Gastrocnemius medialis (tissue), 4 donors: Measurements from ENCODE around the gene SLC35D3. TPM values are rescaled to one million over a fixed set of nuclear protein-coding genes. Genes with fewer than 3 reads are reported as not detected.
A peak's percentile ranks its signal among the peaks of the same experiment; 100 is the strongest.

Experiments
- ATAC-seq, 2 donors: fragments of 150-250 bp; one replicate each; pipeline ENCODE4 v1.9.1; 2016
- DNase-seq, 2 donors: peaks; one replicate each; pipeline ENCODE4 v3.0.0-alpha.2; 2019
- H3K27ac ChIP-seq, 4 donors: fragments of 200-600 bp; sonication (generic); 1 replicate in 1 of 4; 2 replicates in 3 of 4; pipeline ENCODE4 v1.5.1; 2016 to 2018; ENCODE audit warnings: mild to moderate bottlenecking in 2 of 4, moderate library complexity in 1 of 4
- H3K27me3 ChIP-seq, 3 donors: fragments of 200-600 bp; sonication (generic) in 2 of 3; 1 replicate in 1 of 3; 2 replicates in 2 of 3; pipeline versions ENCODE4 v1.5.1 to v1.6.0; 2016 to 2019; ENCODE audit warnings: mild to moderate bottlenecking in 1 of 3, moderate library complexity in 1 of 3
- H3K36me3 ChIP-seq, 2 donors: fragments of 200-600 bp; sonication (generic) in 1 of 2; one replicate each; pipeline ENCODE4 v1.5.1; 2017 to 2018
- H3K4me1 ChIP-seq, 2 donors: fragments of 200-600 bp; sonication (generic) in 1 of 2; one replicate each; pipeline ENCODE4 v1.5.1; 2016 to 2017; ENCODE audit warnings: mild to moderate bottlenecking in 2 of 2
- H3K4me3 ChIP-seq, 4 donors: fragments of 200-600 bp; sonication (generic) in 3 of 4; 1 replicate in 1 of 4; 2 replicates in 3 of 4; pipeline ENCODE4 v1.5.1; 2016 to 2019; ENCODE audit warnings: mild to moderate bottlenecking in 2 of 4
- H3K9me3 ChIP-seq, 3 donors: fragments of 200-600 bp; sonication (generic) in 2 of 3; 1 replicate in 1 of 3; 2 replicates in 2 of 3; pipeline ENCODE4 v1.5.1; 2016 to 2019
- CTCF ChIP-seq, 5 experiments: fragments of 450-650 bp in 3 of 5; fragments of 200-600 bp in 2 of 5; sonication (generic) in 2 of 5; IDR thresholded peaks in 4 of 5; conservative IDR thresholded peaks in 1 of 5; 1 replicate in 4 of 5; 2 replicates in 1 of 5; pipeline ENCODE4 v1.5.1; 2016 to 2019; ENCODE audit warnings: antibody characterized with exemption in 5 of 5, mild to moderate bottlenecking in 3 of 5, moderate library complexity in 3 of 5
- POLR2A ChIP-seq, 2 donors: fragments of 450-650 bp; IDR thresholded peaks; one replicate each; pipeline ENCODE4 v1.6.1; 2017; ENCODE audit warnings: antibody characterized with exemption in 2 of 2, mild to moderate bottlenecking in 2 of 2, moderate library complexity in 2 of 2
- in situ Hi-C, 4 donors: fragments of 200-750 bp; cut with MboI; loops; one replicate each; pipeline versions ENCODE4 v1.15.0 to v1.8.0; 2017; ENCODE audit warnings: low sequenced_read_pairs in 4 of 4
- intact Hi-C: fragments of 100-400 bp; cut with DNase I; formaldehyde crosslinking; loops from one replicate; pipeline ENCODE4 v1.15.1; 2023; ENCODE audit warnings: low total_unique reads
- total RNA-seq, 4 donors: library from RNA; depleted of rRNA; stranded (reverse); fragments of >200 nt; gene quantifications; one replicate each; pipeline versions ENCODE4 v1.1.0 to v1.2.3, GENCODE V29; 2016

The SLC35D3 gene
- total RNA-seq, 4 donors from 2014 or later: not detected

GRCh38 chr6:136914947-136915346, 7.2 kb upstream of the SLC35D3 start:
- H3K4me1 ChIP-seq: no peaks in the 10 kb centered on the region
- TF ChIP-seq POLR2A (IDR thresholded peaks at IDR 0.05): no peak
- no peak for TF ChIP-seq CTCF (IDR thresholded peaks at IDR 0.05 in 4 of 5, conservative IDR thresholded peaks at IDR 0.05 in 1 of 5)
- H3K9me3 ChIP-seq: no peaks in the 10 kb centered on the region
- ATAC-seq (no peak), DNase-seq (no peak)
- H3K36me3 ChIP-seq: peaks cover 0 to 15% of the 10 kb centered on the region in 2 donors
- peaks cover 7 to 32% (median 11%) of the 10 kb centered on the region in 3 donors for H3K27me3 ChIP-seq
- H3K4me3 ChIP-seq: no peak overlapping the region
- intact Hi-C loops: no loop called here
- in situ Hi-C loops: no loop called here
- H3K27ac ChIP-seq: no peak overlapping the region

GRCh38 chr6:136918706-136919105, 3.4 kb upstream of the SLC35D3 start:
- no peak for TF ChIP-seq POLR2A (IDR thresholded peaks at IDR 0.05)
- TF ChIP-seq CTCF (IDR thresholded peaks at IDR 0.05 in 4 of 5, conservative IDR thresholded peaks at IDR 0.05 in 1 of 5): no peak
- ATAC-seq: no peak
- DNase-seq: no peak
- in situ Hi-C loops (no loop called here), intact Hi-C loops (no loop called here)
- Histone ChIP-seq H3K9me3 (no peaks in the 10 kb centered on the region), H3K27ac (no peak overlapping the region), H3K27me3 (peaks cover 43 to 66% (median 45%) of the 10 kb centered on the region in 3 donors), H3K36me3 (peaks cover 0 to 15% of the 10 kb centered on the region in 2 donors), H3K4me3 (no peak overlapping the region), H3K4me1 (peaks cover 8 to 29% of the 10 kb centered on the region in 2 donors)

DNA sequence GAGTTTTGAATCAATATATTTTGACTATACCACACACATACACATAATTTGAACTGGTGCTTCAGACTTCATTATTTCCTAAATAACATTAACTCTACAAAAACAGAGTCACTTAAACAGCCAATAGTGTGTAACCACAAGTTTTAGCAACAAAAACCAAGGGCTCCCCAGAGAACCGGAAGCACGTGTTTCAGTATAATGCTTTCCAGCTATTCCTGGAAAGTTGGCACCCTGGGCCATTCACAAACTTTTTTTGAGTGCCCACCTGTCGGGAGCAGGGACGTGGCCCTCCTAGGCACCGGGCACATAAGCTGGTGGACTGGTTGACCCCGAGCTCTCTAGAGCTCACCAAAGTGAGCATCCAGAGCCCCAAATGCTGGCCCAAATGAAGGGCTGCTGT, 1.9 kb upstream of the SLC35D3 start:
- peaks cover 43 to 66% (median 47%) of the 10 kb centered on the region in 3 donors for H3K27me3 ChIP-seq
- in situ Hi-C loops: no loop called here
- H3K4me3 ChIP-seq: peak overlapping the region in 1 of 4 donors; percentile 68

DNA sequence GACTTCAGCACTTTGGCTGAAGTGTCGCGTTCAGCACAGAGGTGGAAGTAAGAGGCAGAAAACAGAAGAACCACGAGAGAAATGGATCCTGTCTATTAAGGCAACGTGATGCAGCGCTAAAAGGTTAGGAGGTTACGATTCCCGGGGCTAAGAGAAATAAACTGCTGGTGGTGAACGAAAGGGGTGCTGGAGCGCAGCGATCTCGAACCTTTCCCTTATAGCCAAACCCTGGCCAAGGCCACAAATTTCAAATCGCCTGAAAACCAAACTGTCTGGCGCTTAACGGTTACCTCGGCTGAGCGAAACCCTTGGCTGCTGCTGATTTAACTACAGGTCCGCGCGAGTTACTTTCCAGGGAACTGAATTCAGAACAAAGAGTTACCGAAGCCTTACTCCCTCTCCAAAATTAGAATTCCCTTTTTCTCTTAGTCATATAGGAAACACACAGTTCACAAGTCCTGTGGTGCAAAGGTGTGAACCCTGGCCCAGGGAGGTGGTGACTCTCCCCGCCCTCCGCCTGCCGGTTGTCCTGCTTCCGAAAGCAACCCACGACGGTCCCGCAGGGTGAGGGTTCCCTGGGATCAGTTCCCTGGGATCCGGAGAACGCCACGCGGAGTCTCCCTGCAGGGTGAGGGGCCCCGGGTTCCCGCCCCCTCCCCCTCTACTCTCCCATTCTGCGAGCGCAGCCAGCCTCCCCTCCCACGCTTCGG, 1.3 kb upstream of the SLC35D3 start:
- Histone ChIP-seq H3K4me3 (peak overlapping the region; percentile 47 to 68 (median 53)), H3K27me3 (peaks cover 43 to 66% (median 47%) of the 10 kb centered on the region in 3 donors), H3K4me1 (peaks cover 8 to 29% of the 10 kb centered on the region in 2 donors), H3K9me3 (no peaks in the 10 kb centered on the region), H3K27ac (no peak overlapping the region), H3K36me3 (no peaks in the 10 kb centered on the region)
- in situ Hi-C loops (no loop called here), intact Hi-C loops (no loop called here)
- no peak for TF ChIP-seq CTCF (IDR thresholded peaks at IDR 0.05 in 4 of 5, conservative IDR thresholded peaks at IDR 0.05 in 1 of 5)
- TF ChIP-seq POLR2A (IDR thresholded peaks at IDR 0.05): no peak
- DNase-seq (no peak), ATAC-seq (no peak)

More for the DNA sequence above, 1.9 kb upstream of the SLC35D3 start:
- intact Hi-C loops: no loop called here
- DNase-seq (no peak), ATAC-seq (no peak)
- H3K27ac ChIP-seq: no peak overlapping the region
- peaks cover 0 to 5% of the 10 kb centered on the region in 2 donors for H3K36me3 ChIP-seq
- H3K9me3 ChIP-seq: no peaks in the 10 kb centered on the region
- peaks cover 8 to 29% of the 10 kb centered on the region in 2 donors for H3K4me1 ChIP-seq
- TF ChIP-seq POLR2A (IDR thresholded peaks at IDR 0.05) (no peak), CTCF (IDR thresholded peaks at IDR 0.05 in 4 of 5, conservative IDR thresholded peaks at IDR 0.05 in 1 of 5) (no peak)
